ENCODE data around the gene NRAP.

NRAP gene

DNA sequence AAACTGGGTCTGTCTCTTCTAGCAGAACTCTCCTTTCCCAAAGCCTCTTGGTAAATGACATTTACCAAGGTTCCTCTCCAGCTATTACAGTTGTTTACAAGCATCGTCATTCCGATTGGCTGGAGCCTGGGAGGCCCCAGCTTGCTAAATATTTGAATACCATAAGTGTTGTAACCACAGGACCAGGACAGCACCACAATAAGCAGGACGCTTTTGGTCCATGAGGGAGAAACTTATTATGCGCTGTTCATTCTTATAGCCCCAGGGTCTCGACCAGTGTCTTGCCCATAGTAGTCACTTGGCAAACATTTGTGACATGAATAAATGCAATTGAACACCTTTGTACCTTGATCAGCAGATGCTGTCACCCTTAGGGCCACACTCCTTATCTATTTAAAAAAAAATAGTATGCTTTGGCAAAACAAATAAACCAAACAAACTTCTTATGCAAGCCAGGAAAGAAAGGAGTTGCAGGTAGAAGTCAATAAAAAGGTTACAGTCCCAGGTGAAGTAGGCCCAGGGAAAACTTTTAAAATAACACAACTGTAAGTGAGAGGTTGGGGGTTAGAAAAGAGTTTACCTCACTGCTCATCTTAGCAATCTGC, 32.8 kb downstream of the NRAP start:
- DNase-seq (ENCODE audit: insufficient read length) (no peak), FAIRE-seq (no peak)
- TF ChIP-seq POLR2A (IDR thresholded peaks at IDR 0.05; ENCODE audit: low read depth, low read length) (no peak), TAF1 (IDR thresholded peaks at IDR 0.05; ENCODE audit: borderline replicate concordance, low read depth, low read length) (no peak), POLR2AphosphoS5 (IDR thresholded peaks at IDR 0.05; ENCODE audit: low read depth, low read length) (no peak)

DNA sequence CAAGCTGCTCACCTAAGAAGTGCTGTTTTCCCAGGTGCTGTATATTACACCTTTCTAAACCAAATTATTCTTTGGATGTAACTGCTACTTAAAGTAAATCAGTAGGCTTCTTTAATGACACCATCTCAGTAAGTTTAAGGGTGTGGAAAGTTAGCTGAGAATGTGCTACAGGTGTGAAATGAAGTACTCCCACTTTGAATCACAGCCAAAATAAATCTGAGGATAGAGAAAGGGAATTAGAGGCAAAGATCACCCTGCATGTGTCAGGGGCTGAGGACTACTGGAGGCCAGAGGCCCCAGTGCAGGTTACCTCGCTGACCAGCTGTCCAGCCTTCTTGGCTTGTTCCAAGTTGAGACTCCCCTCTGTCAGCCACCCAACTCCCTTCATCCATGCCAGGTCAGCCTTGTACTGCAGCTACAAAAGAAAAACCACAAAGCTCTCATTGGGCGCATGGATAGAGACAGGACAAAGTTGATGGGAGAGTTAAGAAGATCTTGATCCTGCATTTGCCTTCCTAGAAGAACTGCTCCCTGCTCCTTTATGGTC, 35.2 kb downstream of the NRAP start:
- no peak for DNase-seq (ENCODE audit: insufficient read length)
- no peak for FAIRE-seq
- TF ChIP-seq POLR2AphosphoS5 (IDR thresholded peaks at IDR 0.05; ENCODE audit: low read depth, low read length) (no peak), TAF1 (IDR thresholded peaks at IDR 0.05; ENCODE audit: borderline replicate concordance, low read depth, low read length) (no peak), POLR2A (IDR thresholded peaks at IDR 0.05; ENCODE audit: low read depth, low read length) (no peak)

DNA sequence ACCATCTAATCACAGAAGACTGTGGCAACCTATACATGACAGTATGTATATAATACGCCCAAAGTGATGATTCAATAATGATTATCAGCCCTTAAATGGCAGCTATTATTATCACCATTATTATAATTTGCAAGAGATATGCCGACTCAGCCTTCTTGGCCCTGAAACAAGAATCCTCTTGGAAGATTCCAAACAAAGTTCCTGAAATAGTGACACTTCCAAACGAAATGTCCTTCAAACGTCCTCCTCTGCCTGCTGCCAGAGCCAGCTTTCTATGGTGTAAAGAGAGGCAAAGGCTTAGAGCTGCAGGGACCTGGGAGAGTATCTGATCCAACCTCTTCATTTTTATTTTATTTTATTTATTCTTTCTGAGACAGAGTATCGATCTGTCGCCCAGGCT, 36.0 kb downstream of the NRAP start:
- no peak for TF ChIP-seq POLR2AphosphoS5 (IDR thresholded peaks at IDR 0.05; ENCODE audit: low read depth, low read length)
- TF ChIP-seq TAF1 (IDR thresholded peaks at IDR 0.05; ENCODE audit: borderline replicate concordance, low read depth, low read length): no peak
- no peak for TF ChIP-seq POLR2A (IDR thresholded peaks at IDR 0.05; ENCODE audit: low read depth, low read length)
- DNase-seq (ENCODE audit: insufficient read length) (no peak), FAIRE-seq (no peak)

DNA sequence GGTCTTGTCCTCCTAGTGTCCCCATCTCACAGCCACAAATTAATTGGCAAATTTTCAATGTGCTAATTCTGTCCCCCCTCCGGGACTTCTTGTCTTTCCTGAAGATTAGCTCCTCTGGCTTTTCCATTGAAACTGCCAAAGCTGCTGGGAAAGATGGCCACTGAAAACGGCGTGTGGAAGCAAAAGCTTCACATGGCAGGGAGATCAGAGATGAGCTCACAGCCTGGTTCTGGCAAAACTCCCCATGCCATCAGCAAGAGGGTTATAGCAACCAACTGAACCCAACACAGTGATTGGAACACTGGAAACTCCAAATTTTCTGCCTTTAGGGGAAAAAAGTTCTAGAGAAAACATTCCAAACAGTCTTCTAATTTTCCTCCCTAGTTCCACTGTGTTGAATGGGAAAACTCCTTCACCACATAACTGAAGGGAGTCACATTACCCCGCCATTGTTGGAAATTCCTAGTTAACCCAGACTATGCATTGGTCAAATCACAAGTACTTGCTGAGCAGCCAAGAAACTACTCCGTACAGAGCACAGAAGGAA, 37.0 kb downstream of the NRAP start:
- TF ChIP-seq POLR2A (IDR thresholded peaks at IDR 0.05; ENCODE audit: low read depth, low read length) (no peak), TAF1 (IDR thresholded peaks at IDR 0.05; ENCODE audit: borderline replicate concordance, low read depth, low read length) (no peak), POLR2AphosphoS5 (IDR thresholded peaks at IDR 0.05; ENCODE audit: low read depth, low read length) (no peak)

DNA sequence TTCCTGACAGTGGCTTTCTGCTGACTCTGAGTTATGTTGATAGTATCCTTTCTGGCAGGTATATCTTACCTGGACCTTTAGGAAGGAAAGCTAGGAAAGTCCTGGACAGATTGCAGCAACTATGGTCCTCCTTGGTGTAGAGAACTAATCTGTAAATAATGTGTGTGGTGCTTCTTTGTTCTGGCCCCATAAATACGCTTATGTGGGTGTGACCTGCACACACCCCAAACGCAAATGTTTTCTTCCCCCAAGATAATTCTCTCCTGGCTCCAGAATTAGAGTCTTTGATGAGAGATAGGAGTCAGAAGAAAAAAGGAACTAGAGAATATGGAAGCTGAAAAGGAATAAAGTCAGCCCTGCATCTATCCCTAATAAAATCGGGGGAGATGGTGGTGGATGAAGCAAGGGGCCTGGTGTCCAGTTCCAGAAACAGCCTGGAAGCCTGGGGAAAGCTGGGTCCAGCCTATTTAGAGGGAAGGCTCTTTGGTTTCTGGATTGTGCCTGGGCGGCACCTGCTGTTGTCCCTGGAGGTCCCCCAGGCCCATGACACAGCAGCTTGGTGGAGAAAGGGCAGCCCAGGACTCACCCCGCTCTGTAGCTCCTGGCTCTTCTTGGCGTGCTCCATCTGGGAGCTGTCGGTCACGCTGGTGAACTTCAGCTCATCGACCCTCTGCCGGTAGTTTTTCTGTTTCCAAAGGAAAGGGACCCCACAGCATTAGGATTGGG, 38.2 kb downstream of the NRAP start:
- TF ChIP-seq POLR2A (IDR thresholded peaks at IDR 0.05; ENCODE audit: low read depth, low read length) (no peak), TAF1 (IDR thresholded peaks at IDR 0.05; ENCODE audit: borderline replicate concordance, low read depth, low read length) (no peak), POLR2AphosphoS5 (IDR thresholded peaks at IDR 0.05; ENCODE audit: low read depth, low read length) (no peak)
- DNase-seq (ENCODE audit: insufficient read length): no peak
- no peak for FAIRE-seq

More for the DNA sequence above, 37.0 kb downstream of the NRAP start:
- FAIRE-seq (no peak), DNase-seq (ENCODE audit: insufficient read length) (no peak)

DNA sequence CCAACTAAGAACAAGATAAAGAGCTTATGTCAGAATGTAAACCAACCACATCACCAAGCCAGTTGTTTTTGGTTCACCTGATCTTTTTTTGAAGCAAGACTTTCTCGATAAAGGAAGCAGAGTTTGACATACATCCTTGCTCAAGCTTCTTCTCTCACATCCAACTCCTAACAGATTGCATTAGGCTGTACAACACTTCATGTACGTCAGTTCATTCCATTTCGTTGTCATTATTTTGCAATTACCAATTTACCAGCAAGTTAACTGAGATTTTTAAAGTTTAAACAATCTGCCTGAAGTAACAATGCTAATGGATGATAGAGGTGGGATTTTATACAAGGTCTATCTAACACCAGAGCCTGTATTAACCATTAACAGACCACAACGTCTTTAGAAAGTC, 41.0 kb downstream of the NRAP start:
- no peak for FAIRE-seq
- no peak for DNase-seq (ENCODE audit: insufficient read length)
- TF ChIP-seq TAF1 (IDR thresholded peaks at IDR 0.05; ENCODE audit: borderline replicate concordance, low read depth, low read length): no peak
- TF ChIP-seq POLR2A (IDR thresholded peaks at IDR 0.05; ENCODE audit: low read depth, low read length): no peak
- no peak for TF ChIP-seq POLR2AphosphoS5 (IDR thresholded peaks at IDR 0.05; ENCODE audit: low read depth, low read length)

DNA sequence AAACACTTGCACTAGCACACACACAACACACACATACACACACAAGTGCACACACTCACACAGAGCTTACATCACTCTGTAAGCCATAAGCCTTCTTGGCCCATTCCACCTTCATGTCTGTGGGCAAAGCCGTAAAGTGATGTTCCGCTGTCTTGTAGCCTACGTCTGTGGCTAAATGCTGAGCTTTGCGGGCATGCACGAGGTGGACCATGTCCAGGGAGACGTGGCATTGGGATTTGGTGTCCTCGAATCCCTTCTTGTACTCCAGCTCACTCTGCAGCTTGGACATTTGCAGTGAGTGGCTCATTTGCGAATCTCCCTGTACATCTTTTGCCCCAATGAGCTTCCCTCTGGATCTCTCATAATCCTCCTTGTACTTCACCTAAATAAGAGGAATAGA, 42.0 kb downstream of the NRAP start:
- TF ChIP-seq TAF1 (IDR thresholded peaks at IDR 0.05; ENCODE audit: borderline replicate concordance, low read depth, low read length) (no peak), POLR2A (IDR thresholded peaks at IDR 0.05; ENCODE audit: low read depth, low read length) (no peak), POLR2AphosphoS5 (IDR thresholded peaks at IDR 0.05; ENCODE audit: low read depth, low read length) (no peak)
- no peak for FAIRE-seq

DNA sequence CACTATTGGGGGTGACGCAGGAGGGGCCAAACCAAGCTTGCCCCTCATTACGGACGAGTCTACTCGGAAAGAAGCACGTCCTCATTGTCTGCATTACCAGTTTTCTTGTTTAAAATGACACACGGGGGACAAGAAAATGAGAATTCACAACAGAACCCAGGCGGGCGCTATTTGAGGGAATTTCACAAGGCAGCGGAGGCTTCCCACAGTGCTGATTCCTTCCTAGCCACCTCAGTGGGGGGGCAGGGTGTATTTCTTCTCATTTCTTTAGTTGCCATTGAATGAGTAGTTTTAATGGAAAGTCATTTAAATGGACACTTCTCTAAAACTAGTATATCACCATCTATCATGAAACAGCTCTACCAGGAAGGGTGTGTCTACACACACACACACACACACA, 42.9 kb downstream of the NRAP start:
- FAIRE-seq (no peak), DNase-seq (ENCODE audit: insufficient read length) (no peak)

More for the DNA sequence above, 42.0 kb downstream of the NRAP start:
- no peak for DNase-seq (ENCODE audit: insufficient read length)

DNA sequence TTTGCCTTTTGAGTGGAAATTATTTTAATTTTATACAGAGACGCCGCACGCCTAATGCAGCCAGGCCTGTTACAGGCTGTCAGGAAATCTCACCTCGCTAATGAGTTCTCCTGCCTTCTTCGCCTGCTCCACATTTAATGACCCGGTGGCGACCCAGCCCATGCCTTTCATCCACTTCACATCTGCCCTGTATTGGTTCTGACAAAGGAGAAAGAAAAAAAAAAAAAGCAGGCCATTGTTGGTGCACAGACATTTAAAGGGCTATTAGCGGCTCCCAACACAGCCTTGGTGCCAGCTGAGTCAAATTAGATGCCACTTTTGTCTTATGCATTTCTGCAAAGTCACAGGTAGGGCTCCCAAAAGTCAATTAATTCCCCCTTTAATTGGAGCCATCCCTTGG, 43.3 kb downstream of the NRAP start:
- TF ChIP-seq POLR2AphosphoS5 (IDR thresholded peaks at IDR 0.05; ENCODE audit: low read depth, low read length) (no peak), POLR2A (IDR thresholded peaks at IDR 0.05; ENCODE audit: low read depth, low read length) (no peak), TAF1 (IDR thresholded peaks at IDR 0.05; ENCODE audit: borderline replicate concordance, low read depth, low read length) (no peak)
- FAIRE-seq (no peak), DNase-seq (ENCODE audit: insufficient read length) (no peak)

More for the DNA sequence above, 42.9 kb downstream of the NRAP start:
- no peak for TF ChIP-seq TAF1 (IDR thresholded peaks at IDR 0.05; ENCODE audit: borderline replicate concordance, low read depth, low read length)
- TF ChIP-seq POLR2A (IDR thresholded peaks at IDR 0.05; ENCODE audit: low read depth, low read length): no peak
- TF ChIP-seq POLR2AphosphoS5 (IDR thresholded peaks at IDR 0.05; ENCODE audit: low read depth, low read length): no peak

DNA sequence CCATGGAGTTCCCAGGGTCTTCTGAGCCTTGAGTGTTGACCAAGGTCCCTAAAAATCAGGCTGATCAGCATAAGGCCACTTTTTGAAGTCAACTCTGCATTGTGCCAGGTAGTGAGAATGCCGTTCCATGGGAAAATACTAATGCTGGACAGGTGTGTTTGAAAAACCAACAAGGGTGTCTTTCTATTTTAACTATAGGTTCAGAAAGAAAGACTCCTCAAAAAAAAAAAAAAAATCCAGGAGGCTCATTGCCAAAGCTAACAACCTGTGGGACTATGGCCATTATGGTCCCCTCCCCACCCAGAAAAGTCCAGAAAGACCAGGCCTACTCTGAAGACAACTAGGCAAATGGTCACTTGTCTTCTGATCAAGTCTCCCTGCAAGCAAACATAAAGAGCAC, 44.4 kb downstream of the NRAP start:
- FAIRE-seq (no peak), DNase-seq (ENCODE audit: insufficient read length) (no peak)
- TF ChIP-seq POLR2AphosphoS5 (IDR thresholded peaks at IDR 0.05; ENCODE audit: low read depth, low read length): no peak
- no peak for TF ChIP-seq TAF1 (IDR thresholded peaks at IDR 0.05; ENCODE audit: borderline replicate concordance, low read depth, low read length)
- TF ChIP-seq POLR2A (IDR thresholded peaks at IDR 0.05; ENCODE audit: low read depth, low read length): no peak

DNA sequence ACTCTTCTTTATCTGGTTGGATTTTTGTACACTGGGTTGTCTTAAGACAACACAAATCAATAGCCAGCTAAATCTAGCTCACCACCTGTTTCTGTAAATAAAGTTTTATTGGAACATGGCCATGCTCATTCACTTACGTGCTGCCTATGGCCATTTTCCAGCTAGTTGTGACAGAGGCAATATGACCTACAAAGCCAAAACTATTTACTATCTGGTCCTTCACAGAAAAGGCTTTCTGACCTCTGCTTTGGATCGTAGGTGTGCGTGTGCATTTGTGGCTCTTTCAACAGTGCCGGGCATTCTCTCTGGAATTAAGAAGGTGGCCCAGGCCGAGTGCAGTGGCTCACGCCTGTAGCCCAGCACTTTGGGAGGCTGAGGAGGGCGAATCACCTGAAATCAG, 45.5 kb downstream of the NRAP start:
- TF ChIP-seq POLR2A (IDR thresholded peaks at IDR 0.05; ENCODE audit: low read depth, low read length): no peak
- no peak for TF ChIP-seq TAF1 (IDR thresholded peaks at IDR 0.05; ENCODE audit: borderline replicate concordance, low read depth, low read length)
- DNase-seq (ENCODE audit: insufficient read length): no peak
- FAIRE-seq: no peak

DNA sequence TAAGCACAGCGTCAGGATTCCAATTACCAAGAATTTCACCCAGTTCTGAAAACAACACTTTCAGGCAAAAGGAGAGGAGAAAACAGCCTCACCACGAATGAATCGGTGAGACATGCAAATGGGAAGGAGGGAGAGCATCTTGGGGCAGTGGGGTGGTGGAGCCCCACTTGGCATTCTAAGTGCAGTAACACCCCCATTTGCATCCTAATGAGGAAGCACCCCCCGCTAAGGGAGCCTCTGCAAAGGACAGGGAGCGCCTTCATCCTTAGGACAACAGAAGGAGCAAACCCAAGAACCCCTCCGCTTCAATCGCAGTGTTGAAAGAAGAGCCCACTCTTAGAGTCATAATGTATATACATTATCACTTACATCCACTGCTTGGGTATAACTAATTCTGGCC, 46.8 kb downstream of the NRAP start:
- DNase-seq (ENCODE audit: insufficient read length) (no peak), FAIRE-seq (no peak)
- no peak for TF ChIP-seq TAF1 (IDR thresholded peaks at IDR 0.05; ENCODE audit: borderline replicate concordance, low read depth, low read length)
- no peak for TF ChIP-seq POLR2A (IDR thresholded peaks at IDR 0.05; ENCODE audit: low read depth, low read length)
- TF ChIP-seq POLR2AphosphoS5 (IDR thresholded peaks at IDR 0.05; ENCODE audit: low read depth, low read length): no peak
